Sigmoid colon (tissue), 7 donors: Measurements from ENCODE around the gene PLCL1. TPM values are rescaled to one million over a fixed set of nuclear protein-coding genes. Genes with fewer than 3 reads are reported as not detected.

Source experiments
- DNase-seq: peaks from one replicate; pipeline ENCODE4 v3.0.0-alpha.2; 2019
- H3K27ac ChIP-seq, 4 donors: fragments of 200-600 bp; sonication (generic); one replicate each; pipeline ENCODE4 v1.5.1; 2016 to 2019; ENCODE audit warnings: mild to moderate bottlenecking in 1 of 4
- H3K27me3 ChIP-seq, 3 donors: fragments of 200-600 bp; sonication (generic); one replicate each; pipeline ENCODE4 v1.5.1; 2019; ENCODE audit warnings: mild to moderate bottlenecking in 1 of 3
- H3K36me3 ChIP-seq, 4 donors: fragments of 200-600 bp; sonication (generic); one replicate each; pipeline ENCODE4 v1.5.1; 2016 to 2019
- H3K4me1 ChIP-seq, 4 donors: fragments of 200-600 bp; sonication (generic); one replicate each; pipeline ENCODE4 v1.5.1; 2017 to 2019
- H3K4me3 ChIP-seq, 4 donors: fragments of 200-600 bp; sonication (generic); one replicate each; pipeline ENCODE4 v1.5.1; 2017 to 2019; ENCODE audit warnings: mild to moderate bottlenecking in 2 of 4, moderate library complexity in 1 of 4
- H3K9me3 ChIP-seq, 4 donors: fragments of 200-600 bp in 3 of 4; sonication (generic) in 3 of 4; one replicate each; pipeline versions ENCODE4 v1.5.1 to v1.6.1; 2013 to 2019
- CTCF ChIP-seq, 4 experiments: fragments of 450-650 bp in 3 of 4; fragments of 200-600 bp in 1 of 4; IDR thresholded peaks; one replicate each; pipeline ENCODE4 v1.5.1; 2016 to 2019; ENCODE audit warnings: antibody characterized with exemption in 4 of 4, mild to moderate bottlenecking in 3 of 4, moderate library complexity in 2 of 4
- EP300 ChIP-seq, 4 donors: sonication (generic); formaldehyde crosslinking; IDR thresholded peaks; one replicate each; pipeline ENCODE4 v1.6.1; 2017; ENCODE audit warnings: antibody characterized with exemption in 4 of 4
- POLR2A ChIP-seq, 2 donors: fragments of 450-650 bp; IDR thresholded peaks; one replicate each; pipeline ENCODE4 v1.6.1; 2016; ENCODE audit warnings: antibody characterized with exemption in 2 of 2, mild to moderate bottlenecking in 2 of 2, moderate library complexity in 2 of 2
- POLR2AphosphoS5 ChIP-seq, 4 donors: sonication (generic); formaldehyde crosslinking; IDR thresholded peaks; one replicate each; pipeline ENCODE4 v1.6.1; 2017; ENCODE audit warnings: antibody characterized with exemption in 4 of 4
- WGBS, 2 donors: extraction: QIAGEN DNeasy Blood & Tissue Kit; methylation state at CpG; one replicate each; pipeline ENCODE4 v1.1.7; 2013; 5-methylcytosine and 5-hydroxymethylcytosine counted together
- intact Hi-C: fragments of 100-400 bp; cut with DNase I; formaldehyde crosslinking; loops from one replicate; pipeline ENCODE4 v1.15.1; 2023
- polyA plus RNA-seq, 3 donors: library from polyadenylated mRNA; stranded (reverse); fragments of 200-250 nt; gene quantifications; one replicate each; pipeline ENCODE4 v1.2.3, GENCODE V29; 2013
- total RNA-seq, 4 donors: library from RNA; depleted of rRNA; stranded (reverse); fragments of >200 nt; gene quantifications; one replicate each; pipeline ENCODE4 v1.1.0, GENCODE V29; 2016
- donor health status: healthy with polysubstance abuse.
- donor health status: Bipolar disorder and iron deficiency.
- donor health status: healthy.

The PLCL1 gene
- total and polyA plus RNA-seq, 7 donors: 0.69 to 20.0 (median 13.6) TPM

- H3K4me1 ChIP-seq: peaks cover 0 to 7% (median 2%) of the 10 kb centered on the region in 4 donors
- no peak overlapping the region for H3K27ac ChIP-seq
- no peaks in the 10 kb centered on the region for H3K9me3 ChIP-seq
- no peak overlapping the region for H3K4me3 ChIP-seq
- TF ChIP-seq EP300 (IDR thresholded peaks at IDR 0.05) (no peak), POLR2A (IDR thresholded peaks at IDR 0.05) (no peak), CTCF (IDR thresholded peaks at IDR 0.05) (no peak), POLR2AphosphoS5 (IDR thresholded peaks at IDR 0.05) (no peak)
- no peak for DNase-seq
- H3K36me3 ChIP-seq: no peaks in the 10 kb centered on the region
- intact Hi-C loops: no loop called here
- WGBS, 2 donors: 80 to 96% methylated on average over 1 of the region's 1 CpG
- H3K27me3 ChIP-seq: no peaks in the 10 kb centered on the region
These were observed 364.3 kb downstream of the PLCL1 start for GRCh38 chr2:198168651-198169050.

GRCh38 chr2:198173242-198173641 lies 368.8 kb downstream of the PLCL1 start:
- peak overlapping the region in 1 of 4 donors; percentile 15 for H3K27ac ChIP-seq
- H3K36me3 ChIP-seq: no peaks in the 10 kb centered on the region
- no peak overlapping the region for H3K4me3 ChIP-seq
- TF ChIP-seq POLR2AphosphoS5 (IDR thresholded peaks at IDR 0.05) (peak in 1 of 4 donors; percentile 76), POLR2A (IDR thresholded peaks at IDR 0.05) (no peak)
- H3K9me3 ChIP-seq: no peaks in the 10 kb centered on the region
- 52 to 70% methylated on average over 6 of the region's 6 CpGs for WGBS, 2 donors
- H3K27me3 ChIP-seq: no peaks in the 10 kb centered on the region
- DNase-seq: no peak
- H3K4me1 ChIP-seq: peaks cover 0 to 7% (median 2%) of the 10 kb centered on the region in 4 donors
- intact Hi-C loops: no loop called here

- 84 to 89% methylated on average over 2 of the region's 2 CpGs for WGBS, 2 donors
- Histone ChIP-seq H3K9me3 (no peaks in the 10 kb centered on the region), H3K4me1 (peaks cover 0 to 7% (median 2%) of the 10 kb centered on the region in 4 donors), H3K36me3 (no peaks in the 10 kb centered on the region), H3K27me3 (no peaks in the 10 kb centered on the region), H3K27ac (peak overlapping the region in 1 of 4 donors; percentile 15), H3K4me3 (no peak overlapping the region)
- no peak for DNase-seq
- intact Hi-C loops: no loop called here
- no peak for TF ChIP-seq CTCF (IDR thresholded peaks at IDR 0.05)
- no peak for TF ChIP-seq POLR2AphosphoS5 (IDR thresholded peaks at IDR 0.05)
- no peak for TF ChIP-seq EP300 (IDR thresholded peaks at IDR 0.05)
- TF ChIP-seq POLR2A (IDR thresholded peaks at IDR 0.05): no peak
These were observed 369.5 kb downstream of the PLCL1 start for GRCh38 chr2:198173864-198174263.

GRCh38 chr2:198175271-198175670 lies 370.9 kb downstream of the PLCL1 start:
- 60 to 65% methylated on average over 3 of the region's 3 CpGs for WGBS, 2 donors
- TF ChIP-seq CTCF (IDR thresholded peaks at IDR 0.05) (no peak), EP300 (IDR thresholded peaks at IDR 0.05) (no peak), POLR2A (IDR thresholded peaks at IDR 0.05) (no peak), POLR2AphosphoS5 (IDR thresholded peaks at IDR 0.05) (no peak)
- Histone ChIP-seq H3K36me3 (no peaks in the 10 kb centered on the region), H3K4me1 (peaks cover 0 to 7% (median 2%) of the 10 kb centered on the region in 4 donors), H3K27ac (no peak overlapping the region), H3K4me3 (no peak overlapping the region), H3K9me3 (no peaks in the 10 kb centered on the region), H3K27me3 (no peaks in the 10 kb centered on the region)
- intact Hi-C loops: no loop called here
- DNase-seq: no peak

GRCh38 chr2:198177040-198177439 lies 372.6 kb downstream of the PLCL1 start:
- H3K27ac ChIP-seq: no peak overlapping the region
- TF ChIP-seq POLR2A (IDR thresholded peaks at IDR 0.05) (no peak), CTCF (IDR thresholded peaks at IDR 0.05) (no peak), EP300 (IDR thresholded peaks at IDR 0.05) (no peak), POLR2AphosphoS5 (IDR thresholded peaks at IDR 0.05) (no peak)
- H3K27me3 ChIP-seq: no peaks in the 10 kb centered on the region
- intact Hi-C loops: no loop called here
- DNase-seq: no peak
- no peaks in the 10 kb centered on the region for H3K9me3 ChIP-seq
- H3K36me3 ChIP-seq: no peaks in the 10 kb centered on the region
- no peak overlapping the region for H3K4me3 ChIP-seq
- 71 to 81% methylated on average over 2 of the region's 2 CpGs for WGBS, 2 donors
- peaks cover 0 to 7% (median 2%) of the 10 kb centered on the region in 4 donors for H3K4me1 ChIP-seq
